Endothelial cell of umbilical vein (primary cell): Measurements from ENCODE around the gene EML6. TPM values are rescaled to one million over a fixed set of nuclear protein-coding genes. Genes with fewer than 3 reads are reported as not detected.

Source experiments
- BruUV-seq: library from RNA; stranded (reverse); fragments of 400-500 nt; replicated peaks from 2 replicates; lab custom pipeline; 2021; lab: Mats Ljungman, UMichigan
- CTCF ChIA-PET: fragments of 300-600, 350-600 bp; sonication (Branson Sonifier 250); formaldehyde crosslinking; loops from one replicate; lab custom pipeline; 2021; ENCODE audit warnings: antibody characterized with exemption, inconsistent platforms; lab: Charles Lee
- POLR2A ChIA-PET: fragments of 300-600, 350-600 bp; sonication (Branson Sonifier 250); formaldehyde crosslinking; loops from one replicate; lab custom pipeline; 2021; ENCODE audit warnings: antibody characterized with exemption, inconsistent platforms; lab: Charles Lee
- DNase-seq: peaks from one replicate; pipeline ENCODE4 v3.0.0-alpha.2; 2011; ENCODE audit warnings: low read depth, low spot score
- FAIRE-seq: peaks from 2 replicates; lab custom pipeline; 2011; peaks lifted over from hg19 to GRCh38; lab: Jason Lieb, UNC
- H2AFZ ChIP-seq: 2 replicates; pipeline ENCODE4 v1.6.0; 2012; ENCODE audit warnings: low read depth, low read length, control low read depth, inconsistent platforms
- H3K27ac ChIP-seq: 2 replicates; pipeline ENCODE4 v1.5.1; 2011; ENCODE audit warnings: low read depth, mild to moderate bottlenecking, control low read depth, low read length, moderate library complexity; ENCODE audit not compliant: insufficient read depth
- H3K27me3 ChIP-seq, 2 experiments: 2 replicates each; pipeline versions ENCODE4 v1.6.0 to v1.6.1; 2011; ENCODE audit warnings: low read length in 2 of 2, mixed read lengths in 1 of 2; ENCODE audit not compliant: control insufficient read depth in 2 of 2, insufficient read depth in 2 of 2
- H3K36me3 ChIP-seq, 2 experiments: 2 replicates in 1 of 2; 3 replicates in 1 of 2; pipeline ENCODE4 v1.5.1; 2011; ENCODE audit warnings: low read length in 2 of 2, mild to moderate bottlenecking in 1 of 2, moderate library complexity in 1 of 2; ENCODE audit not compliant: control insufficient read depth in 2 of 2, insufficient read depth in 2 of 2; ENCODE audit errors: extremely low read depth in 1 of 2
- H3K4me1 ChIP-seq: 3 replicates; pipeline ENCODE4 v1.5.1; 2011; ENCODE audit warnings: mild to moderate bottlenecking, low read length; ENCODE audit not compliant: control insufficient read depth, insufficient read depth; ENCODE audit errors: extremely low read depth
- H3K4me2 ChIP-seq: 2 replicates; pipeline ENCODE4 v1.6.1; 2011; ENCODE audit warnings: low read length, control low read depth, mixed read lengths; ENCODE audit not compliant: insufficient read depth
- H3K4me3 ChIP-seq, 3 experiments: fragments of 200-600 bp in 1 of 3; sonication (generic), shearing (Covaris generic) in 1 of 3; replicated peaks in 1 of 3; 2 replicates each; pipeline ENCODE4 v1.5.1; 2011 to 2016; ENCODE audit warnings: control low read depth in 3 of 3, low read length in 3 of 3, mild to moderate bottlenecking in 2 of 3, inconsistent platforms in 1 of 3, low read depth in 1 of 3, moderate library complexity in 1 of 3; ENCODE audit not compliant: insufficient read depth in 1 of 3
- H3K79me2 ChIP-seq: 2 replicates; pipeline ENCODE4 v1.6.0; 2012; ENCODE audit warnings: low read length, inconsistent platforms; ENCODE audit not compliant: control insufficient read depth, insufficient read depth
- H3K9ac ChIP-seq: replicated peaks from 2 replicates; pipeline ENCODE3; 2011; ENCODE audit warnings: low read length, control low read depth; ENCODE audit not compliant: insufficient read depth; ENCODE audit errors: extremely low read depth
- H3K9me1 ChIP-seq: replicated peaks from 3 replicates; pipeline ENCODE4 v1.6.0; 2011; ENCODE audit warnings: mild to moderate bottlenecking, low read length; ENCODE audit not compliant: control insufficient read depth, insufficient read depth; ENCODE audit errors: extremely low read depth
- H3K9me3 ChIP-seq: replicated peaks from 2 replicates; pipeline ENCODE4 v1.5.1; 2012; ENCODE audit warnings: low read length, inconsistent platforms; ENCODE audit not compliant: control insufficient read depth, insufficient read depth
- H4K20me1 ChIP-seq: replicated peaks from 2 replicates; pipeline ENCODE3; 2011; ENCODE audit warnings: mild to moderate bottlenecking, low read length; ENCODE audit not compliant: control insufficient read depth, insufficient read depth; ENCODE audit errors: extremely low read depth
- CTCF ChIP-seq, 2 donors: IDR thresholded peaks; 1 replicate in 1 of 2; 2 replicates in 1 of 2; pipeline ENCODE4 v1.5.1; 2011; ENCODE audit warnings: low read length in 2 of 2, mild to moderate bottlenecking in 2 of 2, moderate library complexity in 2 of 2, control low read depth in 1 of 2, inconsistent platforms in 1 of 2, low read depth in 1 of 2; ENCODE audit not compliant: insufficient read depth in 1 of 2; ENCODE audit errors: extremely low read depth in 1 of 2
- FOS ChIP-seq: IDR thresholded peaks from 2 replicates; pipeline ENCODE4 v1.6.1; 2011; ENCODE audit warnings: mild to moderate bottlenecking, low read length, moderate library complexity, borderline replicate concordance; ENCODE audit not compliant: insufficient read depth
- GATA2 ChIP-seq: IDR thresholded peaks from 2 replicates; pipeline ENCODE4 v1.7.0; 2011; ENCODE audit warnings: low read depth, mild to moderate bottlenecking, moderate library complexity, mixed read lengths, low read length; ENCODE audit not compliant: insufficient read length, insufficient read depth
- MYC ChIP-seq: IDR thresholded peaks from one replicate; pipeline ENCODE4 v1.6.1; 2011; ENCODE audit warnings: mild to moderate bottlenecking, low read depth, low read length
- dilution Hi-C: fragments of 300-500 bp; cut with MboI; formaldehyde crosslinking; loops from one replicate; pipeline ENCODE4 v1.15.0; 2019; ENCODE audit warnings: low sequenced_read_pairs; ENCODE audit not compliant: extremely low pct_ligation_motif_present
- intact Hi-C: fragments of 100-400 bp; cut with micrococcal nuclease; formaldehyde crosslinking; loops from one replicate; pipeline ENCODE4 v1.10.0; 2022
- polyA plus RNA-seq, 4 experiments: library from polyadenylated mRNA; depleted of rRNA in 3 of 4; stranded (reverse) in 3 of 4; unstranded in 1 of 4; fragments of >200 nt; gene quantifications; 2 replicates each; pipeline versions ENCODE4 v1.2.1 to v1.2.3, GENCODE V29; 2011 to 2012; ENCODE audit warnings: missing spikeins in 1 of 4
- total RNA-seq: library from RNA; stranded (reverse); gene quantifications from 2 replicates; pipeline ENCODE4 v1.2.3, GENCODE V29; 2021

Gene EML6
- total and polyA plus RNA-seq, 2 donors (not counting 3 experiments of a cell fraction or from before 2014, with no cell fraction given): 0.79 to 2.1 TPM

GRCh38 chr2:54895730-54896129 is 172.3 kb downstream of the EML6 start:
- no peak overlapping the region for H3K4me2 ChIP-seq
- no peaks in the 10 kb centered on the region for H3K36me3 ChIP-seq
- no peak overlapping the region for H3K4me3 ChIP-seq
- no peak overlapping the region for H3K27ac ChIP-seq
- no peaks in the 10 kb centered on the region for H4K20me1 ChIP-seq
- FAIRE-seq (no peak), DNase-seq (no peak)
- dilution Hi-C loops (no loop called here), intact Hi-C loops (no loop called here)
- no peaks in the 10 kb centered on the region for H3K79me2 ChIP-seq
- H3K9me1 ChIP-seq: no peaks in the 10 kb centered on the region
- no peaks in the 10 kb centered on the region for H3K4me1 ChIP-seq
- ChIA-PET POLR2A (no interaction called here), CTCF (no interaction called here)
- no peak overlapping the region for H3K9ac ChIP-seq
- peaks cover 5 to 8% of the 10 kb centered on the region in 2 experiments for H3K27me3 ChIP-seq
- H2AFZ ChIP-seq: no peak overlapping the region
- TF ChIP-seq CTCF (IDR thresholded peaks at IDR 0.05; ENCODE audit: extremely low read depth in 1 of 2, insufficient read depth in 1 of 2, low read depth in 1 of 2, low read length in 2 of 2) (no peak), FOS (no peak), GATA2 (no peak), MYC (no peak)
- BruUV-seq: no TSS peak
- no peaks in the 10 kb centered on the region for H3K9me3 ChIP-seq
